GM19238 (cell line): ENCODE results near the gene TPK1.

Experiments used
- DNase-seq: peaks from one replicate; pipeline ENCODE4 v3.0.0; 2011; ENCODE audit warnings: low spot score; ENCODE audit not compliant: insufficient read length

TPK1 gene

GRCh38 chr7:144835652-144836544 is at the start of gene TPK1:
Gene TPK1, minus strand, starts transcription at chr7:144836053. Its CDS starts 451 bp downstream, at chr7:144835602.
- DNase-seq = peak; percentile 88

DNA sequence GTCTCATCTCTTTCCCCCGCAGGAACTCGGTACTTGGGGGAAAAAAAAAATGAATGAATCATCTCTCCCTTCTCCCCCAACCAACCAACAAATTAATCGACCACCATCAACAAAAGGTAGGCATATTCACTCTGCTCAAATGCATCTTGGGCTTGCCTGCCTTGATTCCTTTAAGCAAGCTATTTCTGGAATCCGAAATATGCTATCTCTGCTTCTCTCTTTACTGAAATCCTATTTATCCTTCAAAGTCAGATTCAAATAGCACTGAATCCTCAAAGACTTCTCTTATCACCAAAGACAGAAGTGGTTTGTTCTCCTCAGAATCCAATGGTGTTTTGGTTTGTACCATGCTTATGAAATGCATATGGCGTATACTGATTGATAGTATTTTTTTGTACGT is 49.6 kb upstream of the TPK1 start:
- no peak for DNase-seq

- DNase-seq = no peak
Observed at GRCh38 chr7:144884896-144885295, 49.0 kb upstream of the TPK1 start.

- no peak for DNase-seq
Observed at GRCh38 chr7:144873316-144873845, 37.5 kb upstream of the TPK1 start.

DNA sequence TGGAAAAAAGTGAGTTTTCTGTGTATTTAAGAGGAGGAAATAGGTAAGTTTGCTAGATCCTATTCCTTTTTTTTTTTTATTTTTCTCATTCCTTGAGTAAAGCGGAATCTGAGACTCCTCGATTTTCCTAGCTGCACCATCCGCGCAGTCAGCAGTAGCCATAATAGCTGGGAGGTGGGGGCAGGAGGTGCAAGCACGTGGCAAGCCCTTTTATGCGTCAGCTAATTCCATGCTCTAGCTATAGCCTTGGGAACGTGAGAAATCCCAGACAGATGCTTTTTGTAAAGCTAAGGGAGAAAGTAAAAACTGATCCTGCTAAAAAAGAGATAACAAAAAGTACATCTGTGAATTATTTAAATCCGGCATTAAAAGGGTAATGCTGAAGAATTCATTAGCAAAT is 33.2 kb upstream of the TPK1 start:
- no peak for DNase-seq

GRCh38 chr7:144866189-144866588 is 30.3 kb upstream of the TPK1 start:
- no peak for DNase-seq

- DNase-seq = no peak
Observed at GRCh38 chr7:144863320-144863647, 27.4 kb upstream of the TPK1 start.

- no peak for DNase-seq
Observed at GRCh38 chr7:144862612-144863319, 26.9 kb upstream of the TPK1 start.

DNA sequence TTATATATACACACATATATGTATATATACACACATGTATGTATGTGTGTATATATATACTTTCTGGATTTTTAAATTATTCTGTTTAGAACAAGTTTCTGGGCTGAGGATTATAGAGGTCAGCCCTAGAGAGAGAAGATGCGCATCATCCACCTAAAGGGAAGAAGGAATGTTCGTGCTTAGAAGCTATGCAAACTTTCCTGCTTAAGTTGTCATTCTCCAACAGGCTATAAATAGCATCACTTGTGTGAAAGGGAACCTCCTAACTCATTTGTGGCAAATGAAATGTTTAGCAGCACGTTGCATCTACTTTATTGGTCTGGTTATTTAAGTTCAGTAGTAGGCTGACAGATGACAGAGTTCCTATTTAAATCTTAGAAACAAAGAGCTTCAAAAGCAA is 23.9 kb upstream of the TPK1 start:
- no peak for DNase-seq

DNA sequence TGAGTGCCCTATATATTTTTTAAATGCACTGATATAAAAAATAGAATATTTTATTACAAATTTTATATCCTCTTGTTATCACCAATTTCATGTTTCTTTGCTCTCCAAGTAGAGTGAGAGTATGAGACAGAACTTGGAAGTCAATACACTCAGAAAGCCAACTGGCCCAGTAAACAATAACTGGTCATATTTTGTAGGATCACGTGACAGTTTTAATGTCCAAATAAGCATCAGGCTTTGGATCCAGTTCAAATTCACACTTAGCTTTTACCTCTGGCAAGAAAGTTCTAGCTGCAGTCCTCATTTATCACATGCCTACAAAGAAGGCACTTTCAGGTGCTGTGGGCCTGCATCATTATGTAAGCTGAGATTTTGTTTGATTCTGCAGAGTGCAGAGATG is 21.6 kb upstream of the TPK1 start:
- DNase-seq = no peak

DNA sequence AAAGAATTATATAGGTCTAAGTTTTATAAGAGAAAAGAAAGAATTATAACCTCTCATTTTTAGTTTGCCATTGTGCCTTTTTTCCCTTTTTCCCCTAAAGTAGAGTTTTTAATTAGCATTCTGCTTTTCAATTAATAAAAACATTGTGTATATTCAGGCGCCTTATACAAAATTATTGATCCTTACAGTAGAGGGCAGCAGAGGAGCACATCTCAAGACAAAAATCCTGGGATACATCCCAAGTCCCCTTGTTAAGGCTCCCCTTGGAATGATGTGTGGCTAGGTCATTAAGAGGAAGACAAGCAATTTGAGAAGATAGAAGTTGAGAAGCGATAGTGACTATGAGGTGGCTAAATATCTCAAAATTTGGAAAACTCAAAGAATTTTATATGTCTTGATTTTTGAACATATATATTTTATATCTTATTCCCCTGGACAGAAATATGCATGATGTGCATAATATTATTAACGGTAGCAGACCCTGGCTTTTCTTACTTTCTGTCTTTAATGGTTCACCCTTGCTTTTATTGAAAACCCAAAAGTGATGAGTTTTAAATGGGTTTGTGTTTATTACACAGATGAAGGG is 19.1 kb upstream of the TPK1 start:
- DNase-seq = no peak

DNA sequence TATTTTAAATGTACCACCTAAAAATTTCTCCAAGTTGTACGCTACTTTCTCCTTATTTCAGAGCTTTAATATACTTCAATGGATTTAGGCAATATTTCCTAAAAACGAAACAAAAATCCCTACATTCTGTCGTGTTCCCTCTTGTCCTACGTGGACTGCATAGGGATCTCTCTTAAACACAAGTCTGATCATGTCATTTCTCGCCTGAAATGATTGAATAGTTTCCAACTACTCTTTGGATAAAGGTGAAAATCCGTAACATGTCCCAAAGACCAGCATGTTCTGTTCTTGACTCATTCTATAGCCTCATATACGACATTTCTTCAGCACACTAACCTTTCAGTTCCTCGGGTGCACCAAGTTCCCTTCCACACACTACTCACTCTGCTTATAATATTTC is 17.7 kb upstream of the TPK1 start:
- DNase-seq = no peak

GRCh38 chr7:144848078-144848477 is 12.2 kb upstream of the TPK1 start:
- no peak for DNase-seq

- peak; percentile 11 for DNase-seq
Observed at GRCh38 chr7:144842377-144842851, 6.6 kb upstream of the TPK1 start.

DNA sequence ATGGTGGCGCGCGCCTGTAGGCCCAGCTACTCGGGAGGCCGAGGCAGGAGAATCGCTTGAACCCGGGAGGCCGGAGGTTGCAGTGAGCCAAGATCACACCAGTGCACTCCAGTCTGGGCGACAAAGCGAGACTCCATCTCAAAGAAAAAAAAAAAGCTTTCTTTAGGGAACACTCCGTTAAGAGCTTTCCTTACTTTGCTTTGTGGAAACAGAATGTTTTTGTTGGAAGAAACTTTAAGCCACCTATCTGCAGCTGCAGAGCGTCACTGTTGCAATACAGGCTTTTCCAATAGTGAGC is 641 bp upstream of the TPK1 start:
- DNase-seq = no peak

- DNase-seq = peak; percentile 16
Observed at GRCh38 chr7:144835155-144835611, 670 bp downstream of the TPK1 start.

DNA sequence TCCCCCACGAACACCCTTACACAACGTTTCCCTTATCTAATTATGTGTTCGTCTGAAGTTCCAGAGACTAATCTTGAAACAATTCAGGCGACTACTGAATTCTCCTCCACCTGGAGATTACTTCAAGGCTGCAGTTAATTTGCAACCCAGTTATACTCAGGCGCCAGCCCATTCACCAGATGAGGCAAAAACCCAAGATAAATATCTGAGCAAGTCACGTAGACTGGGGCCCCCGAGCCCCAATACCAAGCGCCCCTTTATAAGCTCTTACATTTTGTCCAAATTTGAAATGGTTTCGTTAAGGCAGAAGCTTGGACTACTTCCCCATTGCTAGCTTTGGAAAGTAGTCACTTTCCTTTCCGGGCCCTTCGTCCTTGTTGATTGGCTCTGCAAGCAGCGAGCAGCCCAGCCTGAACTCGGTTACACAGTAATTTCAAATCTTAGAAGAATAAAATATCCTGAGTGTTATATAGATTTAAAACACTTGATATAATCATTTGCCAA is 1.2 kb downstream of the TPK1 start:
- DNase-seq = peak; percentile 32

GRCh38 chr7:144830811-144831210 is 5.0 kb downstream of the TPK1 start:
- DNase-seq = no peak

- no peak for DNase-seq
Observed at GRCh38 chr7:144830024-144830785, 5.6 kb downstream of the TPK1 start.

DNA sequence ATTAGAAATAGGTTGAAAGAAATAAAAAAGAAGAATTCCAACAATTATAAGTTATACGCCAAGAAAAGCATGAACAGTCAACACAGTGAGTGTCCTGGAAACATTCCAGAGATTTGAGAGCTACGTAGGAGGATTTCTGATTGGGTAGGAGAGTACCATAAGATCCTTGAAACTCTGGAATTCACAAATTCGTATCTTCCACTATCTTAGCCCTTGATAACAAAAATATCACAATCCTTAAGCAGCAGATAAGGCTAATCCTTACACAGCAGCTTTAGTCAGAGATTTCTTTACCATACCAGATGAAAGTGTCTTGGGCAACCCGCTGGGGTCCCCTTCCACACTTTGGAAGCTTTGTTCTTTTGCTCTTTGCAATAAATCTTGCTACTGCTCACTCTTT is 8.2 kb downstream of the TPK1 start:
- no peak for DNase-seq

DNA sequence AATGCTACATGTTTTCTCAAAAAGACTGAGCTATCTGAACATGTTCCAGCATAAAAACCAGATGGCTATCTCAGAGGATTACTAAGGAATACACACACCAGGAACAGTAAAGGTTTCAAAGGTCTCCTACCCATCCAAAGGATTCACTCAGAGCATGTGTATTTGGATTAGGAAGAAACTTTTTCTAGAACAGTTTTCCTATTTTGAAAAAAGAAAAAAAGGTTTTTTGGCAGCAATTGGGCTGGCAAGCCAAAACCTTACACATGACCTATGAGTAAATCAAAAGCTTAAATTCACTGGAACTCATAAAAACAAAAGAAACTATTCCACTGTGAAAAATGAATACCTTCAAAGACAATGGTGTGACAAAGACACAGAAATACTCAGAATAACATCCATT is 9.6 kb downstream of the TPK1 start:
- no peak for DNase-seq
